GM21360 (cell line): ENCODE data around the gene ATP2C2.
"Not testable (repeated sequence)": the region's sequence is repeated elsewhere in the genome, so short reads cannot be mapped to it uniquely, and the experiment has no call there.

Source experiments
- ATAC-seq: cut with Tn5 transposase; IDR thresholded peaks from one replicate; pipeline ENCODE4 v1.9.1; 2021; ENCODE audit warnings: mild to moderate bottlenecking, moderate library complexity; ENCODE audit not compliant: unreplicated experiment

Gene ATP2C2

GRCh38 chr16:84368308-84368996, at the start of gene ATP2C2:
Gene ATP2C2, plus strand, starts transcription at chr16:84368538. Its CDS starts 78 bp downstream, at chr16:84368616.
- ATAC-seq = no peak

GRCh38 chr16:84319146-84319760, 49.1 kb upstream of the ATP2C2 start:
- no peak for ATAC-seq

- no peak for ATAC-seq
Observed at GRCh38 chr16:84320511-84320910, 47.8 kb upstream of the ATP2C2 start.

- no peak for ATAC-seq
Observed at GRCh38 chr16:84321932-84322331, 46.4 kb upstream of the ATP2C2 start.

GRCh38 chr16:84322749-84323148, 45.6 kb upstream of the ATP2C2 start:
- no peak for ATAC-seq

GRCh38 chr16:84323606-84324005, 44.7 kb upstream of the ATP2C2 start:
- ATAC-seq = no peak

- ATAC-seq = no peak
Observed at GRCh38 chr16:84324434-84325262, 43.7 kb upstream of the ATP2C2 start.

GRCh38 chr16:84326545-84326944, 41.8 kb upstream of the ATP2C2 start:
- ATAC-seq = no peak

- ATAC-seq = no peak
Observed at GRCh38 chr16:84327926-84328505, 40.3 kb upstream of the ATP2C2 start.

GRCh38 chr16:84329016-84329415, 39.3 kb upstream of the ATP2C2 start:
- ATAC-seq = no peak

- ATAC-seq = no peak
Observed at GRCh38 chr16:84329843-84330684, 38.3 kb upstream of the ATP2C2 start.

GRCh38 chr16:84330685-84331050, 37.7 kb upstream of the ATP2C2 start:
- no peak for ATAC-seq

- no peak for ATAC-seq
Observed at GRCh38 chr16:84331998-84332780, 36.1 kb upstream of the ATP2C2 start.

GRCh38 chr16:84332975-84333684, 35.2 kb upstream of the ATP2C2 start:
- no peak for ATAC-seq

GRCh38 chr16:84334058-84334457, 34.3 kb upstream of the ATP2C2 start:
- no peak for ATAC-seq

GRCh38 chr16:84334482-84334881, 33.9 kb upstream of the ATP2C2 start:
- no peak for ATAC-seq

- not testable (repeated sequence) for ATAC-seq
Observed at GRCh38 chr16:84337236-84337635, 31.1 kb upstream of the ATP2C2 start.

GRCh38 chr16:84339311-84339710, 29.0 kb upstream of the ATP2C2 start:
- no peak for ATAC-seq

- no peak for ATAC-seq
Observed at GRCh38 chr16:84339766-84340165, 28.6 kb upstream of the ATP2C2 start.
